Activated T-helper 1 cell treated with anti-CD3 and anti-CD28 coated beads, Interleukin-12 subunit alpha, Interleukin-12 subunit beta, Interleukin-2, Interleukin-4 antibody, amounts not matched to agents 30 ng/mL and 10 ng/mL and 1 ng/mL, durations not matched to agents 14 hours and 24 hours and 36 hours (primary cell): ENCODE measurements around the gene EDNRB. TPM values are rescaled to one million over a fixed set of nuclear protein-coding genes. Genes with fewer than 3 reads are reported as not detected.
"Not testable (repeated sequence)": the region's sequence is repeated elsewhere in the genome, so short reads cannot be mapped to it uniquely, and the experiment has no call there.

Experiments used
- DNase-seq: peaks from one replicate; pipeline ENCODE4 v3.0.0; 2021; ENCODE audit warnings: low spot score
- H3K27ac Mint-ChIP-seq: one replicate; pipeline ENCODE4 v1.8.0; 2021; ENCODE audit warnings: mild to moderate bottlenecking, mixed read lengths
- H3K27me3 Mint-ChIP-seq: one replicate; pipeline ENCODE4 v1.8.0; 2022; ENCODE audit warnings: mild to moderate bottlenecking, moderate library complexity, mixed read lengths; ENCODE audit not compliant: insufficient read depth
- H3K36me3 Mint-ChIP-seq: one replicate; pipeline ENCODE4 v1.8.0; 2021; ENCODE audit warnings: low read depth, mixed read lengths
- H3K4me1 Mint-ChIP-seq: one replicate; pipeline ENCODE4 v1.8.0; 2021; ENCODE audit warnings: low read depth, mixed read lengths
- H3K4me3 Mint-ChIP-seq: one replicate; pipeline ENCODE4 v1.8.0; 2021; ENCODE audit warnings: mild to moderate bottlenecking, moderate library complexity, mixed read lengths
- H3K9me3 Mint-ChIP-seq: one replicate; pipeline ENCODE4 v1.8.0; 2021; ENCODE audit warnings: mixed read lengths
- intact Hi-C: fragments of 100-400 bp; cut with micrococcal nuclease; formaldehyde crosslinking; loops from one replicate; pipeline ENCODE4 v1.15.1; 2024
- total RNA-seq: library from RNA; stranded (reverse); gene quantifications from 2 replicates; pipeline ENCODE4 v1.2.3, GENCODE V29; 2022

Gene EDNRB
- total RNA-seq, 1 donor from 2014 or later, result not detected

DNA sequence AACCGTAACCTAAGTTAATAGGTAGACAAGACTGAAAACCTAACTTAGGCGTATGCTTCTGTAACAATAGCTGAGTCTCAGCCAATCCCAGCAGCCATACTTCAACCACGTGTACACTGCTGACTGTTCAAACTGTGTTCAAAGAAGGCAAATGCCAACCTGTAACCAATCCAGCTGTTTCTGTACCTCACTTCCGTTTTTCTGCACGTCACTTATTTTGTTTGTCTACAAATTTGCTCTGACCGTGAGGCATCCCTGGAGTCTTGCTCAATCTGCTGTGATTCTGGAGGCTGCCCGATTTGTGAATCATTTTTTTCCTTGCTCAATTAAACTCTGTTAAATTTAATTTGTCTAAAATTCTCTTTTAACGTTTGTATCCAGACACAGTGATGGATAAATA, 59.2 kb downstream of the EDNRB start:
- Mint-ChIP-seq H3K4me3 (no peak overlapping the region), H3K36me3 (no peaks in the 10 kb centered on the region), H3K27ac (no peak overlapping the region), H3K9me3 (no peaks in the 10 kb centered on the region), H3K4me1 (no peaks in the 10 kb centered on the region), H3K27me3 (peaks cover 10% of the 10 kb centered on the region)
- intact Hi-C loops, result no loop called here
- no peak for DNase-seq

DNA sequence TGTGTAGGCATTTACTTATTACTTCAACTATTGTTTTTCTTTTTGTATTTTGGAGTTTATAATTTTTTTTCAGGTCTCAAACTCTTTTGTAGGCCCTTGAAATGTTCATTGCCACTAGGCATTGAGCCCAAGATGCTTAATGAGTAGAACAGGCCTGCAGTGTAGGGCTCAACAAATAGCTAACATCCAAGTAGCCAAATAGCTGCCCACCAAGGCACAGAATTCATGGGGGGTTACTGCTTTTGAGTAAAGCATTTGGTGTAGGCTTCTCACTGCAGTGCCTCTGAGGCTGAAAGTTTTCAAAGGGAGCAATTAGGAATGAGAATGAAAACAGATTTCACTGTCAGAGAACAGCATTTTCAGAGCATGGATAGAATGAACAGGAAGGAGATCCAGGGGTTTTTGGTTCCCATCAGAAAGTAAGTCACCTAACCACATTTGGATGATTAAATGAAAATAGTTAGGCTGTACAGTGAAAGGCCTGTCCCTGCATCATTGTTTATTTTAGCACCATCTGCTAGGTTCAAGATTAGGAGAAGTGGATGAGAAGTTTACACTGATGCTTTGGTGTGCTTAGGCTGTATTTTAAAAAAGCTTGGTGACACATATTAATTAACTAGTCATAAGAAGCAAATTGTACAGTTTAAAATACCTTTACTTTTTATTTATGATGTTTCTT, 61.0 kb downstream of the EDNRB start:
- Mint-ChIP-seq H3K36me3 (no peaks in the 10 kb centered on the region), H3K4me1 (no peaks in the 10 kb centered on the region), H3K9me3 (no peaks in the 10 kb centered on the region), H3K4me3 (no peak overlapping the region), H3K27ac (no peak overlapping the region), H3K27me3 (peaks cover 4% of the 10 kb centered on the region)
- DNase-seq, result no peak
- intact Hi-C loops, result no loop called here

DNA sequence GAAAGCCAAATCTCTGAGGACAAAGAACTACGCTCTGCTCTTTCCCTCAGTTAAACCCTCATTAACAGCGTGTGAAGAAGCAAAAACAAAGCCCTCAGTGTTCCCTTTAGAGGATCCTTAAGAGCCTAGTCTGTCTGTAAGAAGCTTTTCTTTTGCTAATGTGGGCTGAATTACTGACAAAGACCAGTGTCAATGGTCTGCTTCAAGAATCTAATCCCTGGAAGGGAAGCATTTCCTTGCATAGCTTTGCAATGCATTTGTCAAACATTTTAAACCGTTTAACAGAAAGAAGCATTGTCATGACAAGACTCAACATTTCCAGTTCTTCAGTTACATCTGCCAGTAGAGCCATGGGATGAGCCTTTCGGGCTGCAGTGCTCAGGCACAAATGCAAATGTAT, 64.9 kb downstream of the EDNRB start:
- Mint-ChIP-seq H3K9me3 (no peaks in the 10 kb centered on the region), H3K36me3 (no peaks in the 10 kb centered on the region), H3K4me1 (no peaks in the 10 kb centered on the region), H3K27me3 (no peaks in the 10 kb centered on the region), H3K4me3 (no peak overlapping the region), H3K27ac (no peak overlapping the region)
- DNase-seq, result no peak
- intact Hi-C loops, result no loop called here

DNA sequence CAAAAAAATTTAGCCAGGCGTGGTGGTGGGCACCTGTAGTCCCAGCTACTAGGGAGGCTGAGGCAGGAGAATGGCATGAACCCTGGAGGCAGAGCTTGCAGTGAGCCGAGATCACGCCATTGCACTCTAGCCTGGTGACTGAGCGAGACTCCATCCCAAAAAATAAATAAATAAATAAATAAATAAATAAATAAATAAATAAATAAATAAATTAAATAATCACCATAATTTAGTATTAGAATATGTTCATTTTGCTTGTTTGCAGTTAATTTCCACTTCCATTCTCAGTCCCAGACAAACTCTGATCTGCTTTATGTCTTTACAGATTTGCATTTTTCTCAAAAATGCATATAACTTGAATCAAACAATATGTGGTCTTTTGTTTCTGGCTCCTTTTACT, 70.6 kb downstream of the EDNRB start:
- H3K36me3 Mint-ChIP-seq, H3K4me1 Mint-ChIP-seq, H3K4me3 Mint-ChIP-seq, H3K27me3 Mint-ChIP-seq, intact Hi-C loops, H3K9me3 Mint-ChIP-seq, H3K27ac Mint-ChIP-seq, DNase-seq: not testable (repeated sequence)

DNA sequence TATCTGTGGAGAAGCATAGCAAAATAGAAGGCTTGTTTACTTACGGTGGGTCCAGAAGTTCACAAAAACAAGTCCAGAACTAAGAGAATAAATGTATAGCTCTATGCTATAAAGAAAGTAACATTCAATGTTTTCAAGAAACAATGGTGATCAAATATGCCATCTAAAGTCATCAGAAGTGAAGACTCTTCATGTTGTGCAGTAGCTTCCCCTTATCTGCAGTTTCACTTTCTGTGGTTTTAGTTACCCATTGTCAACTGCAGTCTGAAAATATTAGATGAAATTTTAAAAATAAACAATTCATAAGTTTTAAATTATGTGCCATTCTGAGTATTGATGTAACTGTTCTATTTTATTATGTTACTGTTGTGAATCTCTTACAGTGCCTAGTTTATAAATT, 72.5 kb downstream of the EDNRB start:
- intact Hi-C loops, result no loop called here
- Mint-ChIP-seq H3K4me1 (no peaks in the 10 kb centered on the region), H3K36me3 (no peaks in the 10 kb centered on the region), H3K4me3 (no peak overlapping the region), H3K27ac (no peak overlapping the region), H3K27me3 (no peaks in the 10 kb centered on the region), H3K9me3 (no peaks in the 10 kb centered on the region)
- DNase-seq, result no peak

Other genes with a start within 250 kb of the EDNRB start
- 36.3 and 43.3 TPM in 2 replicates for gene SLAIN1, start 221.1 kb downstream of the EDNRB start, total RNA-seq